ENCODE measurements around the gene NETO2.

Gene NETO2

GRCh38 chr16:47051031-47051430 lies 92.7 kb downstream of the NETO2 start:
- TF ChIP-seq CTCF (IDR thresholded peaks at IDR 0.05; ENCODE audit: low read depth, low read length) (no peak), EZH2phosphoT487 (IDR thresholded peaks at IDR 0.05; ENCODE audit: low read depth) (no peak)
- no peaks in the 10 kb centered on the region for H3K79me2 ChIP-seq (ENCODE audit: low read length)
- peaks cover 26% of the 10 kb centered on the region for H3K4me1 ChIP-seq (ENCODE audit: low read length)
- no peaks in the 10 kb centered on the region for H4K20me1 ChIP-seq (ENCODE audit: insufficient read depth, low read length)
- H3K9me3 ChIP-seq (ENCODE audit: insufficient read depth, low read length) = no peaks in the 10 kb centered on the region
- H3K27me3 ChIP-seq (ENCODE audit: low read depth, low read length) = no peaks in the 10 kb centered on the region
- no peak overlapping the region for H2AFZ ChIP-seq (ENCODE audit: low read depth, low read length)
- no peaks in the 10 kb centered on the region for H3K36me3 ChIP-seq (replicated peaks; ENCODE audit: low read depth, low read length)
- H3K4me3 ChIP-seq (ENCODE audit: low read length) = no peak overlapping the region
- H3K4me2 ChIP-seq (ENCODE audit: low read length) = no peak overlapping the region
- H3K27ac ChIP-seq (ENCODE audit: low read length) = no peak overlapping the region
- H3K9ac ChIP-seq (ENCODE audit: low read length) = no peak overlapping the region

DNA sequence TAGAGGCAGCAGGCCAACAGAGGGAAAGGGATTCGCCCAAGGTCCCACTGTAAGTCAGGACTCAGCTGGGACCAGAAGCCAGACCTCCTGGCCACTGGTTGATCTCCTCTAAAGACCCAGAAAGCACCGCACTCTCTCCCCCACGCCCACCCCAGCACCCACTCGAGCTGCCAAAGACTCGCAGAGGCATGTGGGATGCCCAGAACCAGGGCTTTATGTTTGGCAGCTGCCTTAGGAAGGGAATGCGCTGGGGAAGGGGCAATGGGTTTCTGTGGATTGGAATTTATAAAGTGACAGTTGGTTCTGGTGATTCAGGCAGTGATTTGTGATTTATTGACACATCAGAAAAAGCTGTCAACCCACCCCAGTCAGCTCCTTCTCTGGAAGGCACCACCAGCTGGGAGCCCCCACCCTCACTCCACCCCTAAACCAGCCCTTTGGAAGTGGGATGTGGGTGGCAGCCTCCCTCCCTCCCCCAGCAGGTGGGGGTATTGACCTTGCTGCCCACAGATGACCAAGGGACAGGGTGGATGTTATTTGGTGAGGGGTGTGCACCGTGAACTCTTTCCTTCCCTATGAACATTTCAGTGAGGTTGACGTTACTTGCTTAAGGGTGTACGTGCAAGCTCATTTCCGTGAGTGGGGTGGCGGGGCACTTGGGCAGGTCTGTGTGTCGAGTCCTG lies 93.7 kb downstream of the NETO2 start:
- H3K27me3 ChIP-seq (ENCODE audit: low read depth, low read length) = no peaks in the 10 kb centered on the region
- H3K79me2 ChIP-seq (ENCODE audit: low read length) = no peaks in the 10 kb centered on the region
- TF ChIP-seq CTCF (IDR thresholded peaks at IDR 0.05; ENCODE audit: low read depth, low read length) (peak; percentile 23; the same call in 1 of the 2 replicates), EZH2phosphoT487 (IDR thresholded peaks at IDR 0.05; ENCODE audit: low read depth) (no peak)
- H3K36me3 ChIP-seq (replicated peaks; ENCODE audit: low read depth, low read length) = no peaks in the 10 kb centered on the region
- H3K4me2 ChIP-seq (ENCODE audit: low read length) = no peak overlapping the region
- H3K27ac ChIP-seq (ENCODE audit: low read length) = no peak overlapping the region
- H4K20me1 ChIP-seq (ENCODE audit: insufficient read depth, low read length) = no peaks in the 10 kb centered on the region
- H3K4me1 ChIP-seq (ENCODE audit: low read length) = peaks cover 36% of the 10 kb centered on the region
- no peak overlapping the region for H3K9ac ChIP-seq (ENCODE audit: low read length)
- no peak overlapping the region for H2AFZ ChIP-seq (ENCODE audit: low read depth, low read length)
- no peaks in the 10 kb centered on the region for H3K9me3 ChIP-seq (ENCODE audit: insufficient read depth, low read length)
- H3K4me3 ChIP-seq (ENCODE audit: low read length) = no peak overlapping the region

DNA sequence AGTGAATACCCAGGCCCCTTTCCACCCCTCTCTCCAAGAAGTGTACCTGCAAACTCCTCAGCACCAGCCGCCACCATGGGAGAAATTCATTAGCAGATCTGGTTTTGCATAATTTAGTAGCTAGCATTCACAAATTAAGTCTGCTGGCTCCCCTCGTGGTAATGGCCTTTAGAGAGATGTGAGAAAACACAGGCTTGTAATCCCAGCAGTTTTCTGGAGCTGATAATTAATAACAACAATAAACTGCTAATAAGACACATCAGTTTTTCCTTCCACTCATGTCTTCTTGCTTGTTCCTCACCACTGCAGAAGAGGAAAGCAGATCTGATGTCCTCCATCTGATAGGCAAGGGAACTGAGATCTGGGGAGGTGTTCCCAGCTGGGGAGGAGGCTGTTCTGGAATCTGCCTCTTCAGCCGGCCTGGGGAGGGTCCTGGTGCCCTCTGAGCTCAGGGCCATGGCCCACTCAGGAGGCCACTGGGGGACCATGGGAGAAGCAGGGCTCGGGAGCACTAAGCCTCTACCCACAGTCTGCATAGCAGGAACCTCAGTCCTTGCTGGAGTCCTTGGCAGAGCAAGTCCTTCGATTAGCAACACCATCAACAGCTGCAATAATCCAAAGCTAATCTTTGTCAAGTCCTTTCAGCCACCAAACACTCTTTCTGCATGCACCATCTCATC lies 96.1 kb downstream of the NETO2 start:
- Histone ChIP-seq H3K27me3 (ENCODE audit: low read depth, low read length) (no peaks in the 10 kb centered on the region), H3K4me2 (ENCODE audit: low read length) (peak overlapping the region; percentile 78), H3K79me2 (ENCODE audit: low read length) (no peaks in the 10 kb centered on the region), H3K4me3 (ENCODE audit: low read length) (peak overlapping the region; percentile 54), H3K9ac (ENCODE audit: low read length) (peak overlapping the region; percentile 32; the same call in 1 of the 2 replicates), H2AFZ (ENCODE audit: low read depth, low read length) (peak overlapping the region; percentile 18; the same call in 1 of the 2 replicates), H3K4me1 (ENCODE audit: low read length) (peaks cover 38% of the 10 kb centered on the region), H3K9me3 (ENCODE audit: insufficient read depth, low read length) (no peaks in the 10 kb centered on the region), H3K36me3 (replicated peaks; ENCODE audit: low read depth, low read length) (no peaks in the 10 kb centered on the region), H3K27ac (ENCODE audit: low read length) (peak overlapping the region; percentile 78), H4K20me1 (ENCODE audit: insufficient read depth, low read length) (no peaks in the 10 kb centered on the region)
- no peak for TF ChIP-seq CTCF (IDR thresholded peaks at IDR 0.05; ENCODE audit: low read depth, low read length)
- TF ChIP-seq EZH2phosphoT487 (IDR thresholded peaks at IDR 0.05; ENCODE audit: low read depth) = no peak

DNA sequence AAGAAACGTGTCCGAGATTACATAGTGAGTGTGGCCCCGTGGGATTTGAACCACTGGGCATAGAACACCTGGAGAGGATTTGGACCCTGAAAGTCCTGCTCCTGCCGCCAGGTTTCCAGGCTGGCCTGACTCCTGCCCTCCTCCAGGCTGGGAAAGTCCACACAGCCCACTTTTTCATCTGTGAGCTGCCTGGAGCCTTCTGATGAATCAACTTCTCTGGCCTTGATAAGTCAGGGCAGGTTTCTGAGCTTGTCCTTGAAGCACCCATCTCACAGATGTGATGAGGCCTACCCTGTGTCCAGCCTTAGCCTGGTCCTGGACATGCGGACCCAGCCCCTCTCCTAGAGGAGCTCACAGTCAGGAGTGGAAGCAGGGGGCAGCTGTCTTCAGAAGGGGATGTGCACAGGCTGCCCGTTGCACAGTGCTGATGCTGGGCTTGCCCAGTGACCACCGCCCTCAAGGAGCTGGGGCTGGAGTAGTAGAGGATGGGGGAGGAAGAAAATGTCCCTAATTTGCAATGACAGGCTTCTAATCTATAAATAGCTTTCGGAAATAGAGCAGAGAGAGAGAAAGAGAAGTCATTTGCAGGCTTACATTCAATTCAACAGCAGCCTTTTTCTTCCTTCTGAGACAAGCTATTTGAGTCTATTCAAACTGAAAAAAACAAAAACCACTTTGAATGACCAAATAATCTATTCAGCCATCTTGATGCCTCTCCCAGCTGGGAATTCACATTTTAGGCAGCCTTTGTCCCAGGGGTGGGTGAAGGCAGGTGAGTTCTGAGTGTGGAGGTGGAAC lies 96.8 kb downstream of the NETO2 start:
- Histone ChIP-seq H3K4me2 (ENCODE audit: low read length) (peak overlapping the region; percentile 78), H2AFZ (ENCODE audit: low read depth, low read length) (peak overlapping the region; percentile 39; the same call in 1 of the 2 replicates), H3K4me1 (ENCODE audit: low read length) (peaks cover 38% of the 10 kb centered on the region), H3K4me3 (ENCODE audit: low read length) (peak overlapping the region; percentile 54), H3K27me3 (ENCODE audit: low read depth, low read length) (no peaks in the 10 kb centered on the region), H4K20me1 (ENCODE audit: insufficient read depth, low read length) (no peaks in the 10 kb centered on the region), H3K9me3 (ENCODE audit: insufficient read depth, low read length) (no peaks in the 10 kb centered on the region), H3K27ac (ENCODE audit: low read length) (peak overlapping the region; percentile 78), H3K79me2 (ENCODE audit: low read length) (no peaks in the 10 kb centered on the region), H3K9ac (ENCODE audit: low read length) (peak overlapping the region; percentile 32; the same call in 1 of the 2 replicates), H3K36me3 (replicated peaks; ENCODE audit: low read depth, low read length) (no peaks in the 10 kb centered on the region)
- TF ChIP-seq CTCF (IDR thresholded peaks at IDR 0.05; ENCODE audit: low read depth, low read length) = no peak
- no peak for TF ChIP-seq EZH2phosphoT487 (IDR thresholded peaks at IDR 0.05; ENCODE audit: low read depth)

Measured in OCI-LY3 (cell line).